ENCODE results near the gene CCDC9.

DNA sequence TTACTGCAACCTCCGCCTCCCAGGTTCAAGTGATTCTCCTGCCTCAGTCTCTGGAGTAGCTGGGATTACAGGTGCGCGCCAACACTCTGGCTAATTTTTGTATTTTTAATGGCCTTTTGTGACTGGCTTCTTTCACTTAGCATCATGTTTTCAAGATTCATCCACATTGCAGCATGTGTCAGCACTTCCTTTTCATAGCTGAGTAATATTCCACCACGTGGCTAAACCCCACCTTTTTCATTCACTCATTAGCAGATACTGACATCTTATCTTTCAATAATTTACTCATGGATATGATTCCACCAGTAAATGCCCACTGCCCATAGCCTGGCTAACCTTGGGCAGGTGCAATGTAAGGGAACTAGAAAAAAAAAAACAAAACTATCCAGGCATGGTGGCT is 60.2 kb downstream of the CCDC9 start:
- TF ChIP-seq CTCF (IDR thresholded peaks at IDR 0.05; ENCODE audit: low read depth, low read length, missing input control) (no peak), SP1 (IDR thresholded peaks at IDR 0.05) (no peak)
- TF ChIP-seq, protein P1, sequence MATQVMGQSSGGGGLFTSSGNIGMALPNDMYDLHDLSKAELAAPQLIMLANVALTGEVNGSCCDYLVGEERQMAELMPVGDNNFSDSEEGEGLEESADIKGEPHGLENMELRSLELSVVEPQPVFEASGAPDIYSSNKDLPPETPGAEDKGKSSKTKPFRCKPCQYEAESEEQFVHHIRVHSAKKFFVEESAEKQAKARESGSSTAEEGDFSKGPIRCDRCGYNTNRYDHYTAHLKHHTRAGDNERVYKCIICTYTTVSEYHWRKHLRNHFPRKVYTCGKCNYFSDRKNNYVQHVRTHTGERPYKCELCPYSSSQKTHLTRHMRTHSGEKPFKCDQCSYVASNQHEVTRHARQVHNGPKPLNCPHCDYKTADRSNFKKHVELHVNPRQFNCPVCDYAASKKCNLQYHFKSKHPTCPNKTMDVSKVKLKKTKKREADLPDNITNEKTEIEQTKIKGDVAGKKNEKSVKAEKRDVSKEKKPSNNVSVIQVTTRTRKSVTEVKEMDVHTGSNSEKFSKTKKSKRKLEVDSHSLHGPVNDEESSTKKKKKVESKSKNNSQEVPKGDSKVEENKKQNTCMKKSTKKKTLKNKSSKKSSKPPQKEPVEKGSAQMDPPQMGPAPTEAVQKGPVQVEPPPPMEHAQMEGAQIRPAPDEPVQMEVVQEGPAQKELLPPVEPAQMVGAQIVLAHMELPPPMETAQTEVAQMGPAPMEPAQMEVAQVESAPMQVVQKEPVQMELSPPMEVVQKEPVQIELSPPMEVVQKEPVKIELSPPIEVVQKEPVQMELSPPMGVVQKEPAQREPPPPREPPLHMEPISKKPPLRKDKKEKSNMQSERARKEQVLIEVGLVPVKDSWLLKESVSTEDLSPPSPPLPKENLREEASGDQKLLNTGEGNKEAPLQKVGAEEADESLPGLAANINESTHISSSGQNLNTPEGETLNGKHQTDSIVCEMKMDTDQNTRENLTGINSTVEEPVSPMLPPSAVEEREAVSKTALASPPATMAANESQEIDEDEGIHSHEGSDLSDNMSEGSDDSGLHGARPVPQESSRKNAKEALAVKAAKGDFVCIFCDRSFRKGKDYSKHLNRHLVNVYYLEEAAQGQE (IDR thresholded peaks at IDR 0.05): no peak
